ENCODE data around the gene POP5. TPM values are rescaled to one million over a fixed set of nuclear protein-coding genes. Genes with fewer than 3 reads are reported as not detected.

Gene POP5, protein sequence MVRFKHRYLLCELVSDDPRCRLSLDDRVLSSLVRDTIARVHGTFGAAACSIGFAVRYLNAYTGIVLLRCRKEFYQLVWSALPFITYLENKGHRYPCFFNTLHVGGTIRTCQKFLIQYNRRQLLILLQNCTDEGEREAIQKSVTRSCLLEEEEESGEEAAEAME
- total RNA-seq (2022) (81.0 and 84.4 TPM in 2 replicates), Bru-seq, nascent RNA (percentile 85 among the genes with signal in this experiment), BruChase-seq, experiment 1, labeled RNA remaining after a 6-hour chase (percentile 88 among the genes with signal in this experiment), BruChase-seq, experiment 2, labeled RNA remaining after a 2-hour chase (percentile 85 among the genes with signal in this experiment)
- long read RNA-seq, transcript POP5-201 (4 exons, 913 nt), result minor isoform, 7 of 114 reads
- long read RNA-seq, transcript POP5-202 (5 exons, 801 nt), result major isoform, 78 of 114 reads
- long read RNA-seq, partial matches to known transcripts, result 0 of 114 reads
- long read RNA-seq, other reads (novel, unspliced or antisense), result 22 of 114 reads

DNA sequence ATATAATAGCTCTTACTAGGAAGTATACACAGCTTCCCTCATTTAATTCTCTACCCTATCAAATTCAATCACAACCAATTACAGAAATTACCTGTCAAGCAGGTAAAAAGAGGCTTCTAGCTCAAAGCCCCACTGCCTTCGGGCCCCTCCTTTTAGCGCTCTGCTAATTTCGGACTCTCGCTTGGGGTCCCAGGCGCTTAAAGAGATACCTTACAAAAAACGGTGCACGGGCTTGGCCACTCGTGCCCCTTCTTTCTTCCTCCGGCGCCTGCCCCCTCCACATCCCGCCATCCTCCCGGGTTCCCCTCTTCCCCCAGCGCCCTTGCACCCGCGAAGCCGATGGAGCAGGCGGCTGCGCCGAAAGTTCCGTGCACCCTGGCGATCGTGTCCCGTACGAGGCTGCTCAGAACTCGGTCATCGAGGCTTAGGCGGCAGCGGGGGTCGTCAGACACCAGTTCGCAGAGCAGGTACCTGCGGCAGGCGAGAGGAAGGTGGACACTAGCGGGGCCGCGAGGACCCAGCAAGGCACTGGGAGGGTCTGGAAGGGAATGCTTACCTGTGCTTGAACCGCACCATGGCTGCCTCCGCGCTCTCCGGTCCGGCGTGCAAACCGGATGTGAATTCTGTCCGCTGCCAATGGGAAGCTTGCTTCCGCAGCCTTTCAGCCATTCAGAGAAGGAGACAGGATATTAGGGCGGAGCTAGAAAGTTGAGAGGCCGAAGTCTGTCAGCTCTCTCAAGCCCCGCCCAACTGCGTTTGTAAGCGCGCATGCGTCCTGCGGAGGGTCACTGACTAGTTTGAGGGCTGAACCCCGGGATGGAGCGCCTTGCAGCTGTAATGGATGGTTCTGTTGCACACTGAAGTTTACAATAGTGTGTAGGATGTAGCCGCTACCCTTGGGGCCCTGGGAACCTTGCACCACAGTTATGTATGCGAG, at the start of gene POP5:
Gene POP5 (minus strand): TSS at position 616 of the 937 bp plus-strand sequence. CDS start 40 bp downstream, at position 576.
- DNase-seq, result peak; percentile 97
- peak within 1 kb of the TSS; percentile 92 for H3K27ac Mint-ChIP-seq (ENCODE audit: unreplicated experiment)
- peak within 1 kb of the TSS; percentile 96 for H3K4me3 Mint-ChIP-seq (ENCODE audit: low read depth, unreplicated experiment)
- H3K27me3 Mint-ChIP-seq (ENCODE audit: unreplicated experiment), result peaks cover 6% of the 10 kb centered on the region
- intact Hi-C loops (cut with micrococcal nuclease; ENCODE audit: unreplicated experiment), result loop anchor here (5.0 to 10.0 kb wide), 2 partner anchors 276 to 394 kb away; partner anchors contain the start of gene HNF1A
- H3K4me1 Mint-ChIP-seq (ENCODE audit: low read depth, unreplicated experiment), result peaks cover 17% of the 10 kb centered on the region
- TF ChIP-seq, protein P1, sequence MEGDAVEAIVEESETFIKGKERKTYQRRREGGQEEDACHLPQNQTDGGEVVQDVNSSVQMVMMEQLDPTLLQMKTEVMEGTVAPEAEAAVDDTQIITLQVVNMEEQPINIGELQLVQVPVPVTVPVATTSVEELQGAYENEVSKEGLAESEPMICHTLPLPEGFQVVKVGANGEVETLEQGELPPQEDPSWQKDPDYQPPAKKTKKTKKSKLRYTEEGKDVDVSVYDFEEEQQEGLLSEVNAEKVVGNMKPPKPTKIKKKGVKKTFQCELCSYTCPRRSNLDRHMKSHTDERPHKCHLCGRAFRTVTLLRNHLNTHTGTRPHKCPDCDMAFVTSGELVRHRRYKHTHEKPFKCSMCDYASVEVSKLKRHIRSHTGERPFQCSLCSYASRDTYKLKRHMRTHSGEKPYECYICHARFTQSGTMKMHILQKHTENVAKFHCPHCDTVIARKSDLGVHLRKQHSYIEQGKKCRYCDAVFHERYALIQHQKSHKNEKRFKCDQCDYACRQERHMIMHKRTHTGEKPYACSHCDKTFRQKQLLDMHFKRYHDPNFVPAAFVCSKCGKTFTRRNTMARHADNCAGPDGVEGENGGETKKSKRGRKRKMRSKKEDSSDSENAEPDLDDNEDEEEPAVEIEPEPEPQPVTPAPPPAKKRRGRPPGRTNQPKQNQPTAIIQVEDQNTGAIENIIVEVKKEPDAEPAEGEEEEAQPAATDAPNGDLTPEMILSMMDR (IDR thresholded peaks at IDR 0.05; ENCODE audit: unreplicated experiment), result no peak
- peaks cover 56% of the 10 kb centered on the region for H3K36me3 Mint-ChIP-seq (ENCODE audit: insufficient read depth, unreplicated experiment)
- H3K9me3 Mint-ChIP-seq (ENCODE audit: low read depth, unreplicated experiment), result no peaks in the 10 kb centered on the region
- CTCF ChIA-PET, result interaction anchor here (0.6 to 1.6 kb wide), 15 partner anchors 17 to 429 kb away, joined by 3 to 24 read pairs (median 4); partner anchors contain the start of genes COQ5 and SIRT4
- TSS peak; percentile 68 for BruUV-seq (replicated peaks)

- TF ChIP-seq, protein P1 (IDR thresholded peaks at IDR 0.05; ENCODE audit: unreplicated experiment), result no peak
- no peak overlapping the region for H3K4me3 Mint-ChIP-seq (ENCODE audit: low read depth, unreplicated experiment)
- H3K27me3 Mint-ChIP-seq (ENCODE audit: unreplicated experiment), result peaks cover 37% of the 10 kb centered on the region
- no peak for DNase-seq
- intact Hi-C loops (cut with micrococcal nuclease; ENCODE audit: unreplicated experiment), result no loop called here
- BruUV-seq (replicated peaks), result no TSS peak
- no peaks in the 10 kb centered on the region for H3K9me3 Mint-ChIP-seq (ENCODE audit: low read depth, unreplicated experiment)
- CTCF ChIA-PET, result interaction anchor here (1.0 to 1.4 kb wide), 2 partner anchors 19 to 25 kb away, joined by 3 read pairs; no protein-coding TSS in a partner anchor
- H3K27ac Mint-ChIP-seq (ENCODE audit: unreplicated experiment), result no peak overlapping the region
- H3K36me3 Mint-ChIP-seq (ENCODE audit: insufficient read depth, unreplicated experiment), result no peaks in the 10 kb centered on the region
- H3K4me1 Mint-ChIP-seq (ENCODE audit: low read depth, unreplicated experiment), result no peaks in the 10 kb centered on the region
Measured at GRCh38 chr12:120630104-120630892, 49.1 kb upstream of the POP5 start.

DNA sequence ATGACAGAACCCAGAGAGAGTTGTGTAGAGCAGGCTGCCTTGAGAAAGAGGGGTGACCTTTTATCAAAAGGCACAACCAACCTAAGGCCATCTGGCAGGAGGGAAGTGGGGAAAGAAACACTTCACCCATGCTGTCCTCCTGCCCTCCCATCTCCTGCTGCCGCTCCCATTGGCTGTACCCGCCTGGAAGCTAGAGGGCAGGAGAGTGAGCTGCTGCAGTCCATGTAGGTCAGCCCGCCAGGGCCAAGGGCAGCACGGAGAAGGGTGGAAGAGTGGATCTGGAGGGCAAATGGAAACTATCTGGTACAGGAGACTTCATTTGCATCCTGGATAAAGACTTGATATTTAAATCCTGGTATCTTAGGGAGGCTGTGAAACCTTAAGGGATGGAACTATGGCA, 47.7 kb upstream of the POP5 start:
- no TSS peak for BruUV-seq (replicated peaks)
- CTCF ChIA-PET, result interaction anchor here (1.4 kb wide), 1 partner anchor 21 kb away, joined by 3 read pairs; no protein-coding TSS in a partner anchor
- Mint-ChIP-seq H3K4me1 (ENCODE audit: low read depth, unreplicated experiment) (no peaks in the 10 kb centered on the region), H3K9me3 (ENCODE audit: low read depth, unreplicated experiment) (no peaks in the 10 kb centered on the region), H3K27ac (ENCODE audit: unreplicated experiment) (no peak overlapping the region), H3K36me3 (ENCODE audit: insufficient read depth, unreplicated experiment) (no peaks in the 10 kb centered on the region), H3K27me3 (ENCODE audit: unreplicated experiment) (peaks cover 37% of the 10 kb centered on the region), H3K4me3 (ENCODE audit: low read depth, unreplicated experiment) (no peak overlapping the region)
- DNase-seq, result no peak
- TF ChIP-seq, protein P1 (IDR thresholded peaks at IDR 0.05; ENCODE audit: unreplicated experiment), result no peak
- intact Hi-C loops (cut with micrococcal nuclease; ENCODE audit: unreplicated experiment), result no loop called here

Data from Calu3 (cell line).